ENCODE results near the gene PRDX5. TPM values are rescaled to one million over a fixed set of nuclear protein-coding genes. Genes with fewer than 3 reads are reported as not detected.

Gene PRDX5
- total and polyA plus RNA-seq, 9 of the 15 experiments (the other 6 are each of a cell fraction or from before 2014, with no cell fraction given), result 40.8 to 327 (median 204) TPM

DNA sequence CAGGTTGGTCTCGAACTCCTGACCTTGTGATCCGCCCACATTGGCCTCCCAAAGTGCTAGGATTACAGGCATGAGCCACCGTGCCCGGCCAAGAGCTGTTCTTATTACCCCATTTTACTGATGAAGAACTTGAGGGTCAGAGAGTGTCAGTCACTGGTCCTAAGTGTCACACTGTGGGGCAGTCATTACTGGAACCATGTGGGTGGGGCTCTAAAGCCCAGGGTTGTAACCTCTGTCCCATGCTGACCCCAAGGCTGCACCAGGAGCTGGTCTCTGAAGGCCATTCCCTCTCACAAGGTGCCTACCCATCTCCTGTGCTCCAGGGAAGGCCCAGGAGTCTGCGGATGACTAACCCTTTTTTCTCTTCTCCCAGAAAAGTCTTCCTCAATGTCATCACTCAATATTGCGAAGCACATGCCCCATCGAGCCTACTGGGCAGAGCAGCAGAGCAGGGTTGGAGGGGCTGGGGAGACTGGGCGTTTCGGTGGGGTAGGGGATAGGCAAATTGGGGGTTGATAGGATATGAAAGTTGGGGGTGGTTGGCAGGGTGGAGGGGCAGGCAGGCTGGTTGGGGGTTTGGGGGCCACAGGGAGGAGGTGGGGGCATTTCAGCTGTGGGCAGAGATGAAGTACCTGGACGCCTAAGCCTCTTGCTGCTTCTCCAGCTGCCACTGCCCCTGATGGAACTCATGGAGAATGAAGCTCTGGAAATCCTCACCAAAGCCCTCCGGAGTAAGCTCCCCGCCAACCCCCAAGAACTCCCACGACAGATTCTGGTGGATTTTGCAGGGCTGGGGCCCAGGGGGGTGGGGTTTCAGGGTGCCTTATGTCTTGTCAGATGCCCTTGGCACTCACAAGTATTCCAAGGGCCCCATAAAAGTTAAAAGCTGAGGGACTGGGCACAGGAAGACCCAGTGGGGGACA is 14.6 kb upstream of the PRDX5 start (continued):
- TF ChIP-seq, protein P1, sequence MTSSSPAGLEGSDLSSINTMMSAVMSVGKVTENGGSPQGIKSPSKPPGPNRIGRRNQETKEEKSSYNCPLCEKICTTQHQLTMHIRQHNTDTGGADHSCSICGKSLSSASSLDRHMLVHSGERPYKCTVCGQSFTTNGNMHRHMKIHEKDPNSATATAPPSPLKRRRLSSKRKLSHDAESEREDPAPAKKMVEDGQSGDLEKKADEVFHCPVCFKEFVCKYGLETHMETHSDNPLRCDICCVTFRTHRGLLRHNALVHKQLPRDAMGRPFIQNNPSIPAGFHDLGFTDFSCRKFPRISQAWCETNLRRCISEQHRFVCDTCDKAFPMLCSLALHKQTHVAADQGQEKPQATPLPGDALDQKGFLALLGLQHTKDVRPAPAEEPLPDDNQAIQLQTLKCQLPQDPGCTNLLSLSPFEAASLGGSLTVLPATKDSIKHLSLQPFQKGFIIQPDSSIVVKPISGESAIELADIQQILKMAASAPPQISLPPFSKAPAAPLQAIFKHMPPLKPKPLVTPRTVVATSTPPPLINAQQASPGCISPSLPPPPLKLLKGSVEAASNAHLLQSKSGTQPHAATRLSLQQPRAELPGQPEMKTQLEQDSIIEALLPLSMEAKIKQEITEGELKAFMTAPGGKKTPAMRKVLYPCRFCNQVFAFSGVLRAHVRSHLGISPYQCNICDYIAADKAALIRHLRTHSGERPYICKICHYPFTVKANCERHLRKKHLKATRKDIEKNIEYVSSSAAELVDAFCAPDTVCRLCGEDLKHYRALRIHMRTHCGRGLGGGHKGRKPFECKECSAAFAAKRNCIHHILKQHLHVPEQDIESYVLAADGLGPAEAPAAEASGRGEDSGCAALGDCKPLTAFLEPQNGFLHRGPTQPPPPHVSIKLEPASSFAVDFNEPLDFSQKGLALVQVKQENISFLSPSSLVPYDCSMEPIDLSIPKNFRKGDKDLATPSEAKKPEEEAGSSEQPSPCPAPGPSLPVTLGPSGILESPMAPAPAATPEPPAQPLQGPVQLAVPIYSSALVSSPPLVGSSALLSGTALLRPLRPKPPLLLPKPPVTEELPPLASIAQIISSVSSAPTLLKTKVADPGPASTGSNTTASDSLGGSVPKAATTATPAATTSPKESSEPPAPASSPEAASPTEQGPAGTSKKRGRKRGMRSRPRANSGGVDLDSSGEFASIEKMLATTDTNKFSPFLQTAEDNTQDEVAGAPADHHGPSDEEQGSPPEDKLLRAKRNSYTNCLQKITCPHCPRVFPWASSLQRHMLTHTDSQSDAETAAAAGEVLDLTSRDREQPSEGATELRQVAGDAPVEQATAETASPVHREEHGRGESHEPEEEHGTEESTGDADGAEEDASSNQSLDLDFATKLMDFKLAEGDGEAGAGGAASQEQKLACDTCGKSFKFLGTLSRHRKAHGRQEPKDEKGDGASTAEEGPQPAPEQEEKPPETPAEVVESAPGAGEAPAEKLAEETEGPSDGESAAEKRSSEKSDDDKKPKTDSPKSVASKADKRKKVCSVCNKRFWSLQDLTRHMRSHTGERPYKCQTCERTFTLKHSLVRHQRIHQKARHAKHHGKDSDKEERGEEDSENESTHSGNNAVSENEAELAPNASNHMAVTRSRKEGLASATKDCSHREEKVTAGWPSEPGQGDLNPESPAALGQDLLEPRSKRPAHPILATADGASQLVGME (CRISPR knock-in tag; IDR thresholded peaks at IDR 0.05), result no peak
- no peak for TF ChIP-seq ZNF583 (CRISPR knock-in tag; IDR thresholded peaks at IDR 0.05)
- TF ChIP-seq NR2C1 (IDR thresholded peaks at IDR 0.05), result peak; percentile 20; the same call in 1 of the 2 replicates
- TF ChIP-seq NR2C1 (tag; IDR thresholded peaks at IDR 0.05), result no peak
- peak; percentile 26; the same call in 1 of the 2 replicates for TF ChIP-seq EGR1 (conservative IDR thresholded peaks at IDR 0.05)
- no peak for TF ChIP-seq ZBTB2 (IDR thresholded peaks at IDR 0.05)
- no peak for TF ChIP-seq TAF1 (IDR thresholded peaks at IDR 0.05; ENCODE audit: control insufficient read depth, extremely low read depth, insufficient read depth, low read length, severe bottlenecking)
- TF ChIP-seq, protein P2, sequence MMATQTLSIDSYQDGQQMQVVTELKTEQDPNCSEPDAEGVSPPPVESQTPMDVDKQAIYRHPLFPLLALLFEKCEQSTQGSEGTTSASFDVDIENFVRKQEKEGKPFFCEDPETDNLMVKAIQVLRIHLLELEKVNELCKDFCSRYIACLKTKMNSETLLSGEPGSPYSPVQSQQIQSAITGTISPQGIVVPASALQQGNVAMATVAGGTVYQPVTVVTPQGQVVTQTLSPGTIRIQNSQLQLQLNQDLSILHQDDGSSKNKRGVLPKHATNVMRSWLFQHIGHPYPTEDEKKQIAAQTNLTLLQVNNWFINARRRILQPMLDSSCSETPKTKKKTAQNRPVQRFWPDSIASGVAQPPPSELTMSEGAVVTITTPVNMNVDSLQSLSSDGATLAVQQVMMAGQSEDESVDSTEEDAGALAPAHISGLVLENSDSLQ (IDR thresholded peaks at IDR 0.05), result peak; percentile 9; the same call in 1 of the 2 replicates
- no peak for TF ChIP-seq ZNF124 (CRISPR knock-in tag; IDR thresholded peaks at IDR 0.05)
- TF ChIP-seq, protein P3, sequence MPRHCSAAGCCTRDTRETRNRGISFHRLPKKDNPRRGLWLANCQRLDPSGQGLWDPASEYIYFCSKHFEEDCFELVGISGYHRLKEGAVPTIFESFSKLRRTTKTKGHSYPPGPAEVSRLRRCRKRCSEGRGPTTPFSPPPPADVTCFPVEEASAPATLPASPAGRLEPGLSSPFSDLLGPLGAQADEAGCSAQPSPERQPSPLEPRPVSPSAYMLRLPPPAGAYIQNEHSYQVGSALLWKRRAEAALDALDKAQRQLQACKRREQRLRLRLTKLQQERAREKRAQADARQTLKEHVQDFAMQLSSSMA (CRISPR knock-in tag; IDR thresholded peaks at IDR 0.05), result no peak
- TF ChIP-seq POLR2H (tag; IDR thresholded peaks at IDR 0.05; ENCODE audit: low read depth), result no peak
- TF ChIP-seq XRCC4 (IDR thresholded peaks at IDR 0.05; ENCODE audit: extremely low read depth, insufficient read depth, insufficient read length), result no peak
- no peak for TF ChIP-seq ZBTB49 (CRISPR knock-in tag; IDR thresholded peaks at IDR 0.05; ENCODE audit: borderline replicate concordance)
- no peak for TF ChIP-seq TFAM (CRISPR knock-in tag; conservative IDR thresholded peaks at IDR 0.05)
- TF ChIP-seq HDAC6 (IDR thresholded peaks at IDR 0.05; ENCODE audit: low read depth, low read length), result no peak
